ACHN (cell line): ENCODE data around the gene TEAD4.

Source experiments
- DNase-seq: peaks from one replicate; pipeline ENCODE4 v3.0.0-alpha.2; 2015
- in situ Hi-C: cut with HindIII; loops from 2 replicates; pipeline ENCODE4 v1.10.0; 2017; ENCODE audit warnings: low sequenced_read_pairs, low pct_ligation_motif_present, low pct_unique_long_range_greater_than_20kb

Gene TEAD4

GRCh38 chr12:3019005-3019680 lies 59.9 kb downstream of the TEAD4 start:
- DNase-seq, result no peak
- in situ Hi-C loops, result no loop called here

GRCh38 chr12:3020399-3020798 lies 61.2 kb downstream of the TEAD4 start:
- no peak for DNase-seq
- in situ Hi-C loops, result no loop called here

DNA sequence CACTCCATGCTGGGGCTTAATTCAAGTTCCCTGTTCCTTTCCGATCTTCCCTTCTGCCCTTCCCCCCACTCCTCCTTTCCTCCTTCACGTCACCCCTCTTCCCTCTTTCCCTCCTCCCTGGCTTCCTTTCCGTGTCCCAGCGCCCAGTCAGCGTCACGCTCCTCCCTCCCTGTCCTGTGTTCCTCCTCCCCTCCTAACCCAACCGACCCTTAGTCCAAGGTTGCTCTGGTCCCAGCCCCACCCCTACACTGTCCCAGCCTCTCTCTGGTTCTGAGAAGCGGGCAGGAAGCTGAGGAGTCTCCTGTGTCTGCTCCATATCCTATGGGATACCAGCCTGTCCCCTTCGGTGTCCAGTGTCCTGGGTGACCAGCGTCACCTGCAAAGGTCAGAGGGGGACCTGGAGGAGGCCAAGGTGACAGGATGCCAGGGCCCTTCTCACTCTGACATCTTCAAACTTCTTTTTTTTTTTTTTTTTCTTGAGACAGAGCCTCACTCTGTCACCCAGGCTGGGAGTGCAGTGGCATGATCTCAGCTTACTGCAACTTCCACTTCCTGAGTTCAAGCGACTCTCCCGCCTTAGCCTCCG lies 61.7 kb downstream of the TEAD4 start:
- in situ Hi-C loops, result no loop called here
- DNase-seq, result no peak

GRCh38 chr12:3022411-3022810 lies 63.2 kb downstream of the TEAD4 start:
- no peak for DNase-seq
- in situ Hi-C loops, result no loop called here

DNA sequence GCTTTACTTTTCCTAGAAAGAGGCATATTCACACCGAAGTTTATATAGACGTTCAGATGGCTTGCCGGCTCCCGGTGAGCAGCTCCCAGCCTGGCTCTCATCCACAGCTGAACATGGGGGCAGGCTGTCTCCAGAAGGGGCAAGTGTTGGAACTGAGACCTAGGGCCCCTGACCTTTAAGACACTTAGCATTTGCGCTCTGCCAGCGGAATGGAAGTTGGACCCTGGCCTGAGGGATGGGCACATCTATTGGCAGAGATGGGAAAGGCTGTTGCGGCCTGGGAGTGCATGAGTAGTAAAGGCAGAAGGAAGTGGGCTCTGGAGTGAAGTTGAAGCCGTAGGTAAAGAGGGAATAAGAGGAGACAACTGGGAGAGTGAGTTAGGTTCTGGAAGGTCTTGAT lies 63.8 kb downstream of the TEAD4 start:
- DNase-seq, result no peak
- in situ Hi-C loops, result no loop called here

GRCh38 chr12:3028108-3028507 lies 68.9 kb downstream of the TEAD4 start:
- DNase-seq, result no peak
- in situ Hi-C loops, result no loop called here

DNA sequence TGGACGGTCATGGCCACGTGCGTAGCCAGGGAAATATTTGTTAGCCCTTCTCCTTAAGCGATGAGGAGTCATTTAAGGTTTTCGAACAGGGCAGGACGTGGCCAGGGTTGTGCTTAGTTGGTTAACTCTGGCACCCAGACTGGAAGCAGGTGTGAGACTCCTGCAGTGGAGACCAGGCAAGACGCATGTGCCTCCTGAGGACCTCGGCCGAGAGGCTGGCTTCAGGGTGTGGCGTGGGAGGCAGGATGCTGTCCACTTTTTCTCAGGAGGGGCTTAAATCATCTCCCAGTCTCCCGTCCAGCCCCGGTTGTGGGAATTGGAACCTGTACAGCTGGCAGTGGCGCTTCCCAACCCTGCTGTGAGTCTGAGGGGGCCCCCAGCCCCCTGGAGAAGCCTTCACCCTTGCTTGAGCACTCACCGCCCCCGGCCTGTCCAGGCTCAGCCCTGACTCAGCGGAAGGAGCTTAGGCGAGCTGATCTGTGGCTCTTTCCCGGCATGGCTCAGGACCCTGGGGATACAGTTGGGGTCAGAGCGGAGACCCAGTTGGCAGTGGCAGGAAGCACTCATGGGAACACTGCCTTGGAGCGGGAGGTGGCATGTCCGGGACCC lies 71.7 kb downstream of the TEAD4 start:
- no peak for DNase-seq
- in situ Hi-C loops, result no loop called here

DNA sequence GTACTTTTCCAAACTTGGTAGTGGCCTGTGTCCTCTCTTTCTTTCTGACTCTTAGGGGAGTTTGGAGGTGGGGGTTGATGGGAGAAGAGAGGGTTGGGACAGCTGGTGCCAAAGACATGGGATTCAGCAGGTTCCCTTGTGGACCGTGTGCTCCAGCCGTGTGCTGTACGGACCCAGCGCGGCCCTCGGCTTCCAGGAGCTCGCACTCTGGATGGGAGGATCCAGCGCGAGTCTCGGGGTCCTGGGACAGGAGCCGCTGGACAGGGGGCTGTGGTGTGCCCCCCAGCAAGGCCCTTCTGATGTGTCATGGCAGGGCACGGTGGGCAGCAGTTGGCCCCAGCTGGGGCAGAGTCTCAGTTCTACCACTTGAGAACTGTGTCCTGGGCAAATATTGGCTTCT lies 73.0 kb downstream of the TEAD4 start:
- DNase-seq, result no peak
- in situ Hi-C loops, result no loop called here

DNA sequence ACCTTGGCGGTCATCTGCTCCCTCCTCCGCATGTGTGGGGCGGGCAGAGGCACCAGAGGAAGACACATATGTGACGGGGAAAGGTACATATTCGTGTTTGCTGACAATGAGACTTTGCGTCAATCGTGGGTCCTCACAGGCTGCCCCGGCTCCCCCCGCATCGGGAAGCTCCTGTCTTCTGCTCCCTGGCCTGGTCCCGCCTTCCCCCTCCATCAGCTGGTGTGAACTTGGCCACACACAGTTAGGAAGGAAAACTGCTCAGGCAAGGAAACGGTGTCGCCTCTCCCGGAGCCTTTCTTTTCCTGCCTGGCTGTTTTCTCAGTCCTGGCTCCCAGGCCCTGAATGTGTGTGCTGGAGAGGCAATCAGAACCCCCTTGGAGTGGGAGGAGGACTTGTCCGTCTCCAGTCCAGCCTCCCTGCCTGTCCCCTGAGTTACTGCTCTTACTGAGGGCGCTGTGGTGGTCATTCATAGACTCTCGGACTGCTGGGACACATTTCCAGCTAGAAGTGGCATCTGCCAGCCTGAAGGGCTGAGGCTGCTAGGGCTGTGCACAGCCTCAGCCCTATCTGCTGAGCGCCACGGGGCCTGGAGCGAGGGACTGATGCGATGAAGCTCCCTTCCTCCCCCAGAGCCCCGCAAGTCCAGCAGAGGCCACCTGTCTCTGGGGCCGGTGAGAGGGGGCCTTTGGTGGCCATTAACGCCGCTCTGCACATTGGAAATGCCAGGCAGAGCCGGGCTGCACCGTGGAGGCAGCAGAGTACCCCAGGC lies 73.8 kb downstream of the TEAD4 start:
- DNase-seq, result no peak
- in situ Hi-C loops, result no loop called here

DNA sequence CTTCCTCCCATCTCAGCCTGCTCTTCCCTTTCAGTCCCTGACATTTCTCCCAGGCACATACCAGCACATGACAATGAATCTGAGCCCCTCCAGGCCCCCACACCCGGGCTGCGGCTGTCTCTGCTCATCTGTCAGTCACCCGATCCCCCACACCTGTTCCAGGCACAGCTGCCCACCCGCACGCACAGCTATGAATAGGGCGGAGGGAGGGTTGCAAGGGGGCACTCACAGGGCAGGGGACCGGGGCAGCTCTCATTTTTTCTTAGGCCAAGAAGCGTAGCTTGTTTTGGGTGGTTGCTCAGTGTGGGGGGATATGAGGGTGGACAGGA lies 74.3 kb downstream of the TEAD4 start:
- no peak for DNase-seq

DNA sequence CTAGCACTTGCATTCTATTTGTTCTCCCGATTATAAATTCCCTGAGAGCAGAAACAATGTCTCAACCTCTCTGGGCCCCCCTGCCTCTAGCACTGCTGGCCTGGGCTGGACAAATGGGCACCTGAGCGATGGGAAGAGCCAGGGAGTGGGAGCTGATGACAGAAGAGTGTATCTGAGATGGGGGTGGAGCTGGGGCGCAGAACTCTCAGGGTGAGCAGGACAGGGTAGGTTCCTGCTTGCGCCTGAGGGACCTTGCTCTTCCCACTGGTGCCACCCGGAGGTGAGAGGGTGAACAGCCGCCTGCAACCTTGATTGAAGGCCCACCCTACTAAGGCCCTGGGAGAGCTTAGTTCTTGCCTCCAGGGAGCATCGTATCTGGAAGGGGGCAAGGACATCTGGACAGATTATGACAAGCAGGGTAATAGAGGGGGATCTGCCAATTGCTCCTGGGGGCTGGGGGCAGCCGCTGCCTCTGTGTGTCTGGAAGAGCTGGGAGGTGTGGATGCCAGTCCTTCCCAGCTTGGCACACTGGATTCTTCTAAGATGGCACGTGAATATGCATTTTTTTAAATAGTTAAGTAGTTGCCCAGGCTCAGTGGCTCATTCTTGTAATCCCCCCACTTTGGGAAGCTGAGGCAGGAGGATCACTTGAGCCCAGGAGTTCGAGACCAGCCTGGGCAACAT lies 75.0 kb downstream of the TEAD4 start:
- DNase-seq, result peak; percentile 80
- in situ Hi-C loops, result no loop called here

More for the DNA sequence above, 74.3 kb downstream of the TEAD4 start:
- in situ Hi-C loops, result no loop called here

DNA sequence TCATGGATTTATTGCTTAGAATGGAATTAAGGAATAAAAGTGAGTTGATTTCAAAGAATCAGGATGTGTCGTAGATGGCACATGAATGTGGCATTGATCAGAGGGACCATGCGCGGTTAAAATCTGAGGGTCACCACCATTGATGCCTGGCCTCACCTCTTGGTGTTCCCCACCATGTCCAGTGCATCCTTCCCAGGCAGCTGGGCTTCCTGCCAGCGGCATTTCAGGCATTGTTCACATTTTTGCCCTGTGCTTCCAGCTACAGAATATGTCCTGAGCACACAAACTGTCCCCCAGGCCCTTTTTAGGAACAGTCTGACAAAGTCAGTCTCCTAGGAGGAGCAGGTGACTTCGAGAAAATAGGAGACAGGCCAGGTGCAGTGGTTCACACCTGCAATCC lies 76.0 kb downstream of the TEAD4 start:
- DNase-seq, result peak; percentile 51
- in situ Hi-C loops, result no loop called here

GRCh38 chr12:3035815-3036702 lies 76.9 kb downstream of the TEAD4 start:
- in situ Hi-C loops, result no loop called here
- peak; percentile 24 for DNase-seq

DNA sequence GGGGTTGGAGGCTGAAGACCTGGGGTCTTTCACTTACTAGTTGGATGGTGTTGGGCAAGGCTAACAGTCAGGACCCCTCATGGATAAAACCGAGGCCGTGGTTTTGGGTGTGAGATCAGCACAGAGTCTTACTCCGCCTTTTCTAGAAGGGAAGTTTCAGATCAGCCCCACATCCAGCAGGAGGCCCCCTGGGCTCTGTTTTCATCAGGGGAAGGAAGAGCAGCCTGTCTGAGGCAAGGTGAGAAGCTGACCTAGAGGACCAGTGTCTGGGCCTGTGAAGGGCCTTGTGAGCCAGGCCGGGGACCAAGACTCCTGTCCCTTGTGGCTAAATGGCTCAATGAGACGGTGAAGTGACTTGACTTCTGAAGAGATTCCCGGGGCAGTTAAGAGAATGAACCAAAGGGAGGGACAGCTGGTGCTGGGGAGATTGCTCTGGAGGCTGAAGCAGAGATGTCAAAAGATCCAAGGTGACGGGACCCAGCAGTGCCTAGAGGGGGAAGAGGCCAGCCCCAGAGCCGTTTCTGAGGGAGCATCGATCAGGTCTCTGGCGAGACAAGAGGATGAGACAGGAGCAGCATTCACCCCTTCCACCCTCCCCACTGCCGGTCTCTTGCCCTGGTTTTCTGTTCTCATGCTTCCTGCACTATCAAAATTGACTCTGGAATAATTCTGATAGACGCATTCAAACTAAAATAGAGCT lies 77.9 kb downstream of the TEAD4 start:
- DNase-seq, result no peak
- in situ Hi-C loops, result no loop called here

DNA sequence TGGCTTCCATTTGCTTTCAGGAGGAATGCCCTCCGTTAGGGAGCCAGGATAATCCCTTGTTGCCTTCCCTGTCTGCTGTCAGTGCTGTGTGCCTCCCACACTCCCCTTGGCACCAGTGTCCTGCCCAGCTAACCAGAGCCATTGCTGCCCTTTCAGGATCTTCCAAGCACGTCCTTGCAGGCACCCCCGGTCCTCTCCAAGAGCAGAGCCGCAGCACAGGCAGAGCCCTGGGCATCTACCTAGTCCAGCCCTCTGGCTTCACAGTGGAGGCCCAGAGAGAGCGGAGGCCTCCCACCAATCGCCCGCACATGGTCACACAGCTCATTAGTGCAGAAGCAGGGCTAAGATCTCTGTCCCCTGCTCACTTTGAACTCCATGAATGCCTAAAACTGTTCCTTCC lies 79.0 kb downstream of the TEAD4 start:
- in situ Hi-C loops, result no loop called here
- no peak for DNase-seq

DNA sequence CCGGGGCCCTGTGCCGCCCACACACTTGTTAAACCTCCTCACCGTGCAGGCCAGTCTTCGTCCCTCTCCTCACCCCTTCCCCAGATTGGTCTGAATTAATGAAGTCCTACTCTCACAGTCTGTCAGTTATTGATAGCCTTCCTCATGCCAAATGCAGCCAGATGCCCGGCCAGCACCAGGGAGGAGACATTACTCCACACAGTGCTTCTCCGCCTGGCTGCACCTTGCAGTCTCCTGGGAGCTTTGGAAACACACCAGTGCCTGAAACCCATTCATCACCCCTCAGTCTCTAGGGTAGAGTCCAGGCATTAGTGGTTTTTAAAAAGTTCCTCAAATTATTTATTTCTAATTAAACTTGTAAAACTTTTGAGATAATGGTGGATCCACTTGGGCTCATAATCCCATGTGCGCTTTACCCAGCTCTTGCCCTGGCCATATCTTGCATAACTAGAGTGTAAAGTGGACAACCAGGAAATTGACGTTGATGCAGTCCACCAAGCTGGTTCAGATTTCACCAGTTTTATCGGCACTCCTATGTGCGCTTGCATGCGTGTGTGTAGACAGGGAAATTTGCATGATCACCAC lies 79.8 kb downstream of the TEAD4 start:
- DNase-seq, result peak; percentile 32
- in situ Hi-C loops, result no loop called here

DNA sequence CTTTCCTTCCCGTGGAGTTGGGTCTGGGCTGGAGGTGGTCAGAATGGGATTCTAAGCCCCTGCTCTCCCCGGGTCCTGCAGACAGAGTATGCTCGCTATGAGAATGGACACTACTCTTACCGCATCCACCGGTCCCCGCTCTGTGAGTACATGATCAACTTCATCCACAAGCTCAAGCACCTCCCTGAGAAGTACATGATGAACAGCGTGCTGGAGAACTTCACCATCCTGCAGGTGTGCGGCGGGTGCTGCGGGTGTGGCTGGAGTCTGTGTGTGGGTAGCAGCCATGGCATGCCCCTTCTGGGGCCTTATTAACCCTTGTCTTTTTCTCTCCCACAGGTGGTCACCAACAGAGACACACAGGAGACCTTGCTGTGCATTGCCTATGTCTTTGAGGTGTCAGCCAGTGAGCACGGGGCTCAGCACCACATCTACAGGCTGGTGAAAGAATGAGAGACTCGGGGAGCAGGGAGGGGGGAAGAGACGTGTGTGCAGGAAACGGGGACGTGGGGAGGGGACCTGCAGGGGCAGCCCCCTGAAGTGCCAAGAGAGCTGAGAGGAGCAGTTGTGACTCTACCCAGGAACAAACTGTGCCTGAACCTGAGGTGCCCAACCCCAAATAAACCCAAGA lies 80.9 kb downstream of the TEAD4 start:
- in situ Hi-C loops, result no loop called here

More for the DNA sequence above, 80.9 kb downstream of the TEAD4 start:
- no peak for DNase-seq
